ENCODE results near the gene FBXO28. TPM values are rescaled to one million over a fixed set of nuclear protein-coding genes. Genes with fewer than 3 reads are reported as not detected.

The FBXO28 gene
- total and polyA plus RNA-seq, 3 donors from 2014 or later: 23.7 to 43.7 (median 29.6) TPM

DNA sequence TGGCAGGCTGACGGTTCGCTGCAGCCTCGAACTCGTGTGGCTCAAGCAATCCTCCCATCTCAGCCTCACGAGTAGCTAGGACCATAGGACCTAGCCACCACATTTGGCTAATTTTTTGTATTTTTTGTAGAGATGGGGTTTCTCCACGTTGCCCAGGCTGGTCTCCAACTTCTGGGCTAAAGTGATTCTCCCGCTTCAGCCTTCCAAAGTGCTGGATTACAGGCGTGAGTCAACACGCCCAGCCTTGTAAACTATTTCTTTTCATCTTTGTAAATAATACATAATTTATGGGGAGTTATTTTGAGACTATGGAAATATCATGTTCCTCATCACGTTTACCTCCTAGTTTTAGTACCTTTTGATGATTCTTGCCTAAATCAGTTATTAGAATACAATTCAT lies 906 bp upstream of the FBXO28 start:
- H3K27ac ChIP-seq: peak overlapping the region in 1 of 2 donors; percentile 86
- TF ChIP-seq POLR2A (IDR thresholded peaks at IDR 0.05): no peak
- TF ChIP-seq, protein P1, sequence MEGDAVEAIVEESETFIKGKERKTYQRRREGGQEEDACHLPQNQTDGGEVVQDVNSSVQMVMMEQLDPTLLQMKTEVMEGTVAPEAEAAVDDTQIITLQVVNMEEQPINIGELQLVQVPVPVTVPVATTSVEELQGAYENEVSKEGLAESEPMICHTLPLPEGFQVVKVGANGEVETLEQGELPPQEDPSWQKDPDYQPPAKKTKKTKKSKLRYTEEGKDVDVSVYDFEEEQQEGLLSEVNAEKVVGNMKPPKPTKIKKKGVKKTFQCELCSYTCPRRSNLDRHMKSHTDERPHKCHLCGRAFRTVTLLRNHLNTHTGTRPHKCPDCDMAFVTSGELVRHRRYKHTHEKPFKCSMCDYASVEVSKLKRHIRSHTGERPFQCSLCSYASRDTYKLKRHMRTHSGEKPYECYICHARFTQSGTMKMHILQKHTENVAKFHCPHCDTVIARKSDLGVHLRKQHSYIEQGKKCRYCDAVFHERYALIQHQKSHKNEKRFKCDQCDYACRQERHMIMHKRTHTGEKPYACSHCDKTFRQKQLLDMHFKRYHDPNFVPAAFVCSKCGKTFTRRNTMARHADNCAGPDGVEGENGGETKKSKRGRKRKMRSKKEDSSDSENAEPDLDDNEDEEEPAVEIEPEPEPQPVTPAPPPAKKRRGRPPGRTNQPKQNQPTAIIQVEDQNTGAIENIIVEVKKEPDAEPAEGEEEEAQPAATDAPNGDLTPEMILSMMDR (IDR thresholded peaks at IDR 0.05): no peak
- H3K36me3 ChIP-seq (ENCODE audit: low read depth, missing control alignments): no peaks in the 10 kb centered on the region
- DNase-seq: no peak
- H3K27me3 ChIP-seq: no peaks in the 10 kb centered on the region
- H3K9me3 ChIP-seq: no peaks in the 10 kb centered on the region
- no peak overlapping the region for H3K4me3 ChIP-seq
- 65 to 72% methylated on average over 10 of the region's 10 CpGs for WGBS, 2 donors
- peaks cover 17% of the 10 kb centered on the region for H3K4me1 ChIP-seq
- intact Hi-C loops (cut with DNase I; ENCODE audit: low total_unique reads): no loop called here

DNA sequence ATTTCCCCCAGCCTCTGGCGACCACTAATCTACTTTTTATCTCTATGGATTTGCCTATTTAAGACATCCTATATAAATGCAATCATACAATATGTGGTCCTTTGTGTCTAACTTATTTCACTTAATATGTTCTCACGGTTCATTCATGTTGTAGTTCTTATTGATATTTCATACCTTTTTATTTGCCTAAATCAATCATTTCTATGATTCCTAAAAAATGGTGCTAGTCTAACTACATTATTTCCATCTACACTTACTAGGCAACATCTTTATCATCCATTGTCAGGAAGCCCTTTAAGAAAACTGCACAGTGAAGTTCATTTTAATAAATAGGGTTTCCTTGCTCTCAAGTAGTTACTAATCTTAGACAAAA lies 380 bp upstream of the FBXO28 start:
- intact Hi-C loops (cut with DNase I; ENCODE audit: low total_unique reads): no loop called here
- no peaks in the 10 kb centered on the region for H3K36me3 ChIP-seq (ENCODE audit: low read depth, missing control alignments)
- 46 to 47% methylated on average over 2 of the region's 2 CpGs for WGBS, 2 donors
- no peak for DNase-seq
- no peak for TF ChIP-seq POLR2A (IDR thresholded peaks at IDR 0.05)
- TF ChIP-seq, protein P1 (IDR thresholded peaks at IDR 0.05): no peak
- H3K27ac ChIP-seq: peak overlapping the region; percentile 86
- peak overlapping the region; percentile 75 to 86 for H3K4me3 ChIP-seq
- H3K27me3 ChIP-seq: no peaks in the 10 kb centered on the region
- no peaks in the 10 kb centered on the region for H3K9me3 ChIP-seq
- peaks cover 17% of the 10 kb centered on the region for H3K4me1 ChIP-seq

DNA sequence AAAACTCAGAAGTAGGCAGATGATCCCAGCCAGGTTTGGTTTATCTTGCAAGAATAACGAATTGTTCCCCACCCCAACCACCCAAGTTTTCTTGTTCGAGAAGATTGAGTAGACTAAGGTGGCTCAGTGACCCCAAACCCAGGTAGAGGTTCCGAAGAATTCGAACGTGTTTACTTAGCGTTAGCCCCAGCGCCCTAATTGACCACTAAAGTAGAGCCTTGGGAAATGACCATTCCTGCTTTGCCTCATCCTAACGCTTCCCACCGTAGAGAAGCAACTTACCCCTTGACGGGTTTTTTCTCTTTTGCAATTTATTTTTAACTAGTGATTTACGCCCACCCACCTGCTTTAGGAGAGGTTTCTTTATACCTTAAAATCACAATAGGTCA lies 870 bp downstream of the FBXO28 start:
- peak overlapping the region; percentile 75 to 86 for H3K4me3 ChIP-seq
- peaks cover 17% of the 10 kb centered on the region for H3K4me1 ChIP-seq
- H3K27ac ChIP-seq: peak overlapping the region; percentile 86
- no peaks in the 10 kb centered on the region for H3K36me3 ChIP-seq (ENCODE audit: low read depth, missing control alignments)
- no peak for DNase-seq
- intact Hi-C loops (cut with DNase I; ENCODE audit: low total_unique reads): no loop called here
- WGBS, 2 donors: 1% methylated on average over 11 of the region's 11 CpGs
- TF ChIP-seq, protein P1 (IDR thresholded peaks at IDR 0.05): no peak
- no peak for TF ChIP-seq POLR2A (IDR thresholded peaks at IDR 0.05)
- no peaks in the 10 kb centered on the region for H3K27me3 ChIP-seq
- no peaks in the 10 kb centered on the region for H3K9me3 ChIP-seq

DNA sequence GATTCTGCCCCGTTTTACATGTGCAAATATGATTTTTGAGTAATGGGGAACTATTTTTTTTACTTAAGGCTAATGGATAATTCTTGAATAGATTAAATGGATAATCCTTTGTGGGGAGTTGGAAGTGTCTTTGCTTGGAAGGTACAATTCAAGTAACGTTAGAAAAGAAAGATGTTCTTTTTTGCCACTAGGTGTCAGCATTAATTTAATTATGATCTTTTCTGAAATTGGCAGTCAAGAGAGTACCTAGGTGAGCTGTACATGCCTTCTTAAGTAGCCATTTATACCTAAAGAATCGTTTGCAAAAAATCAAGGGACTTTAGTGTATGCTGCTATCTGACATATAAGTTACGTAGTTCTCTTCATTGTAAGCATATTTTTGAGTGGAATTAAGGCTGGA lies 2.2 kb downstream of the FBXO28 start:
- DNase-seq: no peak
- Histone ChIP-seq H3K9me3 (no peaks in the 10 kb centered on the region), H3K27ac (no peak overlapping the region)

DNA sequence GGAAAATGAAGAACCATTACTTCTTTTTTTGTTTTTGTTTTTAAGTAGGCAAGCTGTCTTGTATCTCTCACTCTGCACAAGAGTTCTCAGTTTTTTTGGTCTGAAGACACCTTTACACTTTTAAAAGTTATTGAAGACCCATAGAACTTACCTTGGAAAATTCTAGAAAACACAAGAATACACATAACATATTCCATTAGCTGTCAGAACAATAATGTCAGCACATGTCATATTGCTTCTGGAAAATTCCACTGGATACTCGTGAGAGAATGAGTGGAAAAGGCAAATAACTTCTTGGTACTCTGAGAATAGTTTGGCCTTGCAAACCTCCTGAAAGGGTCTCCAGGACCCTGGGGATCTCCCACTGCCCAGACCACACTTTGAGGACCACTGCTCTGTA lies 4.8 kb downstream of the FBXO28 start:
- DNase-seq: no peak
- H3K4me1 ChIP-seq: peaks cover 17% of the 10 kb centered on the region
- no peaks in the 10 kb centered on the region for H3K9me3 ChIP-seq
- TF ChIP-seq POLR2A (IDR thresholded peaks at IDR 0.05): no peak
- TF ChIP-seq, protein P1 (IDR thresholded peaks at IDR 0.05): no peak
- 52 to 54% methylated on average over 1 of the region's 1 CpG for WGBS, 2 donors
- no peaks in the 10 kb centered on the region for H3K36me3 ChIP-seq (ENCODE audit: low read depth, missing control alignments)
- intact Hi-C loops (cut with DNase I; ENCODE audit: low total_unique reads): no loop called here
- no peaks in the 10 kb centered on the region for H3K27me3 ChIP-seq
- H3K4me3 ChIP-seq: no peak overlapping the region
- H3K27ac ChIP-seq: no peak overlapping the region

More for the DNA sequence above, 2.2 kb downstream of the FBXO28 start:
- no peaks in the 10 kb centered on the region for H3K36me3 ChIP-seq (ENCODE audit: low read depth, missing control alignments)
- no peak overlapping the region for H3K4me3 ChIP-seq
- peaks cover 17% of the 10 kb centered on the region for H3K4me1 ChIP-seq
- 10 to 12% methylated on average over 4 of the region's 4 CpGs for WGBS, 2 donors
- no peak for TF ChIP-seq POLR2A (IDR thresholded peaks at IDR 0.05)
- TF ChIP-seq, protein P1 (IDR thresholded peaks at IDR 0.05): peak; percentile 31 to 55 (median 44)
- H3K27me3 ChIP-seq: no peaks in the 10 kb centered on the region
- intact Hi-C loops (cut with DNase I; ENCODE audit: low total_unique reads): no loop called here
